ENCODE measurements around the gene NLRC5.
A peak's percentile ranks its signal among the peaks of the same experiment; 100 is the strongest.

GRCh38 chr16:56995136-56995805, 5.9 kb downstream of the NLRC5 start:
- TF ChIP-seq POLR2AphosphoS5 (IDR thresholded peaks at IDR 0.05) (peak in 1 of 3 donors; percentile 20), POLR2A (IDR thresholded peaks at IDR 0.05) (no peak)
- TF ChIP-seq, protein P1, sequence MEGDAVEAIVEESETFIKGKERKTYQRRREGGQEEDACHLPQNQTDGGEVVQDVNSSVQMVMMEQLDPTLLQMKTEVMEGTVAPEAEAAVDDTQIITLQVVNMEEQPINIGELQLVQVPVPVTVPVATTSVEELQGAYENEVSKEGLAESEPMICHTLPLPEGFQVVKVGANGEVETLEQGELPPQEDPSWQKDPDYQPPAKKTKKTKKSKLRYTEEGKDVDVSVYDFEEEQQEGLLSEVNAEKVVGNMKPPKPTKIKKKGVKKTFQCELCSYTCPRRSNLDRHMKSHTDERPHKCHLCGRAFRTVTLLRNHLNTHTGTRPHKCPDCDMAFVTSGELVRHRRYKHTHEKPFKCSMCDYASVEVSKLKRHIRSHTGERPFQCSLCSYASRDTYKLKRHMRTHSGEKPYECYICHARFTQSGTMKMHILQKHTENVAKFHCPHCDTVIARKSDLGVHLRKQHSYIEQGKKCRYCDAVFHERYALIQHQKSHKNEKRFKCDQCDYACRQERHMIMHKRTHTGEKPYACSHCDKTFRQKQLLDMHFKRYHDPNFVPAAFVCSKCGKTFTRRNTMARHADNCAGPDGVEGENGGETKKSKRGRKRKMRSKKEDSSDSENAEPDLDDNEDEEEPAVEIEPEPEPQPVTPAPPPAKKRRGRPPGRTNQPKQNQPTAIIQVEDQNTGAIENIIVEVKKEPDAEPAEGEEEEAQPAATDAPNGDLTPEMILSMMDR (IDR thresholded peaks at IDR 0.05 in 8 of 11, conservative IDR thresholded peaks at IDR 0.05 in 3 of 11) = no peak

Data from spleen (tissue), 7 donors.